HG02610 (cell line): ENCODE measurements around the gene CYB561D1.

Source experiments
- ATAC-seq: cut with Tn5 transposase; IDR thresholded peaks from one replicate; pipeline ENCODE4 v1.9.1; 2021; ENCODE audit warnings: mild to moderate bottlenecking, moderate library complexity; ENCODE audit not compliant: unreplicated experiment

Gene CYB561D1

GRCh38 chr1:109479901-109480300 is 14.0 kb upstream of the CYB561D1 start:
- no peak for ATAC-seq

- no peak for ATAC-seq
Measured at GRCh38 chr1:109481646-109482045, 12.2 kb upstream of the CYB561D1 start.

GRCh38 chr1:109482242-109482641 is 11.7 kb upstream of the CYB561D1 start:
- ATAC-seq = no peak

- ATAC-seq = peak; percentile 8
Measured at GRCh38 chr1:109482791-109483671, 10.9 kb upstream of the CYB561D1 start.

- peak; percentile 80 for ATAC-seq
Measured at GRCh38 chr1:109483672-109484518, 10.0 kb upstream of the CYB561D1 start, which contains the start of gene ATXN7L2. Gene ATXN7L2, plus strand, starts transcription at chr1:109483905. Its CDS starts 49 bp downstream, at chr1:109483954.

- no peak for ATAC-seq
Measured at GRCh38 chr1:109484519-109484975, 9.3 kb upstream of the CYB561D1 start.

GRCh38 chr1:109485001-109485400 is 8.9 kb upstream of the CYB561D1 start:
- no peak for ATAC-seq

- no peak for ATAC-seq
Measured at GRCh38 chr1:109487261-109487660, 6.6 kb upstream of the CYB561D1 start.

- no peak for ATAC-seq
Measured at GRCh38 chr1:109488201-109488600, 5.7 kb upstream of the CYB561D1 start.

- no peak for ATAC-seq
Measured at GRCh38 chr1:109488696-109489095, 5.2 kb upstream of the CYB561D1 start.

- peak; percentile 29 for ATAC-seq
Measured at GRCh38 chr1:109490029-109490933, 3.6 kb upstream of the CYB561D1 start.

GRCh38 chr1:109490934-109491302 is 3.0 kb upstream of the CYB561D1 start:
- ATAC-seq = no peak

- ATAC-seq = no peak
Measured at GRCh38 chr1:109491372-109491771, 2.5 kb upstream of the CYB561D1 start.

GRCh38 chr1:109492779-109493178 is 1.1 kb upstream of the CYB561D1 start:
- ATAC-seq = no peak

GRCh38 chr1:109493227-109493626 is 667 bp upstream of the CYB561D1 start:
- ATAC-seq = no peak

GRCh38 chr1:109495738-109496137 is 1.8 kb downstream of the CYB561D1 start:
- ATAC-seq = no peak

GRCh38 chr1:109497449-109498160 is 3.7 kb downstream of the CYB561D1 start:
- ATAC-seq = no peak

GRCh38 chr1:109498161-109498801 is 4.4 kb downstream of the CYB561D1 start:
- no peak for ATAC-seq

GRCh38 chr1:109499081-109499480 is 5.2 kb downstream of the CYB561D1 start:
- no peak for ATAC-seq
